Measurements from ENCODE around the gene TRAK2.

GRCh38 chr2:201432038-201432620, 19.1 kb downstream of the TRAK2 start:
- TF ChIP-seq CTCF (IDR thresholded peaks at IDR 0.05) (no peak), EZH2 (IDR thresholded peaks at IDR 0.05; ENCODE audit: borderline replicate concordance, insufficient read depth, low read depth, low read length, poor library complexity, severe bottlenecking) (no peak)

Measured in B cell (primary cell).